Neural cell (in vitro differentiated cells): ENCODE results near the gene ERCC6L.

Experiments used
- EZH2 ChIP-seq: fragments of 200-600, 300-800 bp; shearing (Covaris generic), sonication (generic); IDR thresholded peaks from 2 replicates; pipeline ENCODE4 v1.6.1; 2014; ENCODE audit warnings: antibody characterized with exemption, low read length, borderline replicate concordance, mild to moderate bottlenecking; ENCODE audit not compliant: insufficient read depth, poor library complexity, severe bottlenecking
- POLR2AphosphoS5 ChIP-seq: IDR thresholded peaks from 2 replicates; pipeline ENCODE4 v1.6.1; 2012
- TF ChIP-seq, protein P1 (sequence below): fragments of 450-650 bp; IDR thresholded peaks from 2 replicates; pipeline ENCODE4 v1.5.1; 2014; ENCODE audit warnings: antibody characterized with exemption, mild to moderate bottlenecking, moderate library complexity; ENCODE audit not compliant: poor library complexity, severe bottlenecking
- TF ChIP-seq, protein P2 (sequence below): IDR thresholded peaks from 2 replicates; pipeline ENCODE4 v1.6.1; 2012; ENCODE audit warnings: borderline replicate concordance

DNA sequence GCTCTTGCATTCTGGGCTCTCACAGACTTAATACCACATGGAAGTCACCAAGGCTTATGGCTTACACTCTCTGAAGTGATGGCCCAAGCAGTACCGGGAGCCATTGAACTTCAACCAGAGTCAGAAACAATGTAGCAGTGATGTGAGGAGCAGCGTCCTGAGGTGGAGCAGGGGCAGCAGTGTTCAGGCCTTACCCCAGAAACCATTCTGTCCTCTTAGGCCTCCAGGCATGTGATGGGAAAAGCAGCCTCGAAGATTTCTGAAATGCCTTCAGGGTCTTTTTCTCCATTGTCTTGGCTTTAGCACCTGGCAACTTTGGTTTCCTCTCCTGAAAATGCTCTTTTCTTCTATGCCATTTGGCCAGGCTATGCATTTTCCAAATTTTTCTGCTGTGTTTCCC, 80.1 kb downstream of the ERCC6L start:
- TF ChIP-seq, protein P1, sequence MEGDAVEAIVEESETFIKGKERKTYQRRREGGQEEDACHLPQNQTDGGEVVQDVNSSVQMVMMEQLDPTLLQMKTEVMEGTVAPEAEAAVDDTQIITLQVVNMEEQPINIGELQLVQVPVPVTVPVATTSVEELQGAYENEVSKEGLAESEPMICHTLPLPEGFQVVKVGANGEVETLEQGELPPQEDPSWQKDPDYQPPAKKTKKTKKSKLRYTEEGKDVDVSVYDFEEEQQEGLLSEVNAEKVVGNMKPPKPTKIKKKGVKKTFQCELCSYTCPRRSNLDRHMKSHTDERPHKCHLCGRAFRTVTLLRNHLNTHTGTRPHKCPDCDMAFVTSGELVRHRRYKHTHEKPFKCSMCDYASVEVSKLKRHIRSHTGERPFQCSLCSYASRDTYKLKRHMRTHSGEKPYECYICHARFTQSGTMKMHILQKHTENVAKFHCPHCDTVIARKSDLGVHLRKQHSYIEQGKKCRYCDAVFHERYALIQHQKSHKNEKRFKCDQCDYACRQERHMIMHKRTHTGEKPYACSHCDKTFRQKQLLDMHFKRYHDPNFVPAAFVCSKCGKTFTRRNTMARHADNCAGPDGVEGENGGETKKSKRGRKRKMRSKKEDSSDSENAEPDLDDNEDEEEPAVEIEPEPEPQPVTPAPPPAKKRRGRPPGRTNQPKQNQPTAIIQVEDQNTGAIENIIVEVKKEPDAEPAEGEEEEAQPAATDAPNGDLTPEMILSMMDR, result no peak
- TF ChIP-seq POLR2AphosphoS5, result no peak
- no peak for TF ChIP-seq EZH2
- TF ChIP-seq, protein P2, sequence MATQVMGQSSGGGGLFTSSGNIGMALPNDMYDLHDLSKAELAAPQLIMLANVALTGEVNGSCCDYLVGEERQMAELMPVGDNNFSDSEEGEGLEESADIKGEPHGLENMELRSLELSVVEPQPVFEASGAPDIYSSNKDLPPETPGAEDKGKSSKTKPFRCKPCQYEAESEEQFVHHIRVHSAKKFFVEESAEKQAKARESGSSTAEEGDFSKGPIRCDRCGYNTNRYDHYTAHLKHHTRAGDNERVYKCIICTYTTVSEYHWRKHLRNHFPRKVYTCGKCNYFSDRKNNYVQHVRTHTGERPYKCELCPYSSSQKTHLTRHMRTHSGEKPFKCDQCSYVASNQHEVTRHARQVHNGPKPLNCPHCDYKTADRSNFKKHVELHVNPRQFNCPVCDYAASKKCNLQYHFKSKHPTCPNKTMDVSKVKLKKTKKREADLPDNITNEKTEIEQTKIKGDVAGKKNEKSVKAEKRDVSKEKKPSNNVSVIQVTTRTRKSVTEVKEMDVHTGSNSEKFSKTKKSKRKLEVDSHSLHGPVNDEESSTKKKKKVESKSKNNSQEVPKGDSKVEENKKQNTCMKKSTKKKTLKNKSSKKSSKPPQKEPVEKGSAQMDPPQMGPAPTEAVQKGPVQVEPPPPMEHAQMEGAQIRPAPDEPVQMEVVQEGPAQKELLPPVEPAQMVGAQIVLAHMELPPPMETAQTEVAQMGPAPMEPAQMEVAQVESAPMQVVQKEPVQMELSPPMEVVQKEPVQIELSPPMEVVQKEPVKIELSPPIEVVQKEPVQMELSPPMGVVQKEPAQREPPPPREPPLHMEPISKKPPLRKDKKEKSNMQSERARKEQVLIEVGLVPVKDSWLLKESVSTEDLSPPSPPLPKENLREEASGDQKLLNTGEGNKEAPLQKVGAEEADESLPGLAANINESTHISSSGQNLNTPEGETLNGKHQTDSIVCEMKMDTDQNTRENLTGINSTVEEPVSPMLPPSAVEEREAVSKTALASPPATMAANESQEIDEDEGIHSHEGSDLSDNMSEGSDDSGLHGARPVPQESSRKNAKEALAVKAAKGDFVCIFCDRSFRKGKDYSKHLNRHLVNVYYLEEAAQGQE, result no peak
